ENCODE data around the gene SOX6.
"Not testable (repeated sequence)": the region's sequence is repeated elsewhere in the genome, so short reads cannot be mapped to it uniquely, and the experiment has no call there.

The SOX6 gene

GRCh38 chr11:15929371-15929901 lies 426.9 kb downstream of the SOX6 start:
- TF ChIP-seq, protein P1, sequence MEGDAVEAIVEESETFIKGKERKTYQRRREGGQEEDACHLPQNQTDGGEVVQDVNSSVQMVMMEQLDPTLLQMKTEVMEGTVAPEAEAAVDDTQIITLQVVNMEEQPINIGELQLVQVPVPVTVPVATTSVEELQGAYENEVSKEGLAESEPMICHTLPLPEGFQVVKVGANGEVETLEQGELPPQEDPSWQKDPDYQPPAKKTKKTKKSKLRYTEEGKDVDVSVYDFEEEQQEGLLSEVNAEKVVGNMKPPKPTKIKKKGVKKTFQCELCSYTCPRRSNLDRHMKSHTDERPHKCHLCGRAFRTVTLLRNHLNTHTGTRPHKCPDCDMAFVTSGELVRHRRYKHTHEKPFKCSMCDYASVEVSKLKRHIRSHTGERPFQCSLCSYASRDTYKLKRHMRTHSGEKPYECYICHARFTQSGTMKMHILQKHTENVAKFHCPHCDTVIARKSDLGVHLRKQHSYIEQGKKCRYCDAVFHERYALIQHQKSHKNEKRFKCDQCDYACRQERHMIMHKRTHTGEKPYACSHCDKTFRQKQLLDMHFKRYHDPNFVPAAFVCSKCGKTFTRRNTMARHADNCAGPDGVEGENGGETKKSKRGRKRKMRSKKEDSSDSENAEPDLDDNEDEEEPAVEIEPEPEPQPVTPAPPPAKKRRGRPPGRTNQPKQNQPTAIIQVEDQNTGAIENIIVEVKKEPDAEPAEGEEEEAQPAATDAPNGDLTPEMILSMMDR (IDR thresholded peaks at IDR 0.05; ENCODE audit: insufficient read depth, low read depth, low read length, missing control alignments), result no peak
- no peak overlapping the region for H3K4me3 ChIP-seq (ENCODE audit: low read length)
- DNase-seq (ENCODE audit: low read depth), result no peak

GRCh38 chr11:15927864-15928217 lies 428.5 kb downstream of the SOX6 start:
- TF ChIP-seq, protein P1 (IDR thresholded peaks at IDR 0.05; ENCODE audit: insufficient read depth, low read depth, low read length, missing control alignments), result no peak
- no peak overlapping the region for H3K4me3 ChIP-seq (ENCODE audit: low read length)
- DNase-seq (ENCODE audit: low read depth), result no peak

GRCh38 chr11:15927196-15927863 lies 429.0 kb downstream of the SOX6 start:
- H3K4me3 ChIP-seq (ENCODE audit: low read length), result no peak overlapping the region
- no peak for DNase-seq (ENCODE audit: low read depth)
- TF ChIP-seq, protein P1 (IDR thresholded peaks at IDR 0.05; ENCODE audit: insufficient read depth, low read depth, low read length, missing control alignments), result no peak

GRCh38 chr11:15926071-15926470 lies 430.3 kb downstream of the SOX6 start:
- TF ChIP-seq, protein P1 (IDR thresholded peaks at IDR 0.05; ENCODE audit: insufficient read depth, low read depth, low read length, missing control alignments), result no peak

GRCh38 chr11:15923183-15923582 lies 433.2 kb downstream of the SOX6 start:
- DNase-seq (ENCODE audit: low read depth), result peak; percentile 57
- TF ChIP-seq, protein P1 (IDR thresholded peaks at IDR 0.05; ENCODE audit: insufficient read depth, low read depth, low read length, missing control alignments), result peak; percentile 44
- H3K4me3 ChIP-seq (ENCODE audit: low read length), result no peak overlapping the region

More at GRCh38 chr11:15926071-15926470, 430.3 kb downstream of the SOX6 start:
- DNase-seq (ENCODE audit: low read depth), result peak; percentile 39
- H3K4me3 ChIP-seq (ENCODE audit: low read length), result no peak overlapping the region

DNA sequence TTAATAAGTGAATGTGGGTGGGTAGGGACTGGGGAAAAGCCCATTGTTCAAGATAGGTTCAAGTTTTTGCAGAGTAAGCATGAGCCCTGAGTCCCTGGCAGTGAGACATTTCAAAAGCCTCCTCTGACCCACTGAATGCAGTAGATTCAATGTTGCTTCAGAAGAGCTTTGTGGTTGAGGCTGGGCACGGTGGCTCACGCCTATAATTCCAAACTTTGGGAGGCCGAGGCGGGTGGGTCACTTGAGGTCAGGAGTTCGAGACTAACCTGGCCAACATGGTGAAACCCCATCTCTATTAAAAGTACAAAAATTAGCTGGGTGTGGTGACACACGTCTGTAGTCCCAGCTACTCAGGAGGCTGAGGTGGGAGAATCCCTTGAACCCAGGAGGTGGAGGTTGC lies 433.6 kb downstream of the SOX6 start:
- H3K4me3 ChIP-seq (ENCODE audit: low read length); DNase-seq (ENCODE audit: low read depth): not testable (repeated sequence)

DNA sequence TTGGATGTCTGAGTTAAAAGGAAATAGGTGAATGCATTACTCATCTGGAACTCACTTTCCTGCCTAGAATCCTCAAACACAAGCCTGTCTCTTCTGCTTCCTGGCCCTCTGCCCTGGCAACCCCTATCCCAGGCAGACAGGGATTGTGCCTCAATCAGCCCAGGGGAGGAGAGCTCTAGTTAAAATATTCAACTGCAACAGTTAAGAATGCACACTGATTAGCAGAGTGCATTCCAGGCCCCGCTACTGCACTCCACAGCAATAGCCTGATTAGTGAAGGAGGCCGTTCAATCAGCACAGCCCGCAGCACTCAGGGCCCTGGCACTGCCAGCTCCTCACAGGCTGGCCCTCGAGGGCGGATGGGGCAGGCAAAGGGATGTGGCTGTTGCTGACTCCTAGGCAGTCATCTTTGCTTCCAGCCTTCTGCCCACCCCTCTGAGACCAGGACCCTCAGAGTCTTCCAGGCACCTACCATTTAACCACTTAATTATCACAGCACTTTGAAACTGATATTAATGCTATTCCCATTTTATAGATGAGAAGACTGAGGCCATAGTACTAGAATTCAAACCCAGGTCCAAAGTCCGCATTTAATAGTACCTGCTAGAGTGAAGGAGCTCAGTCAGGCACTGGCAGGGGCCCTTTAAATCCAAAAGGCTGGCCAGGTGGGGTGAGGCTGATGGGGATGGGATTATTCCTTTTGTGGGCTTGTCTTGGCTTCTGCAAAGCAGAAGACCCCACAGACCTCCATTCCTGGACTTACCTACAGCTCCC lies 435.3 kb downstream of the SOX6 start:
- peak; percentile 68 for DNase-seq (ENCODE audit: low read depth)

More for the DNA sequence above, 435.3 kb downstream of the SOX6 start:
- TF ChIP-seq, protein P1 (IDR thresholded peaks at IDR 0.05; ENCODE audit: insufficient read depth, low read depth, low read length, missing control alignments), result no peak
- H3K4me3 ChIP-seq (ENCODE audit: low read length), result no peak overlapping the region
